H1 (cell line): ENCODE measurements around the gene GPRC5D. TPM values are rescaled to one million over a fixed set of nuclear protein-coding genes. Genes with fewer than 3 reads are reported as not detected.

ENCODE experiments used
- ATF3 ChIP-seq: IDR thresholded peaks from 2 replicates; pipeline ENCODE4 v1.6.1; 2011; ENCODE audit warnings: low read depth, mild to moderate bottlenecking, low read length; ENCODE audit not compliant: insufficient read depth
- KDM5A ChIP-seq: fragments of 200-600 bp; IDR thresholded peaks from 2 replicates; pipeline ENCODE4 v1.7.1; 2012; ENCODE audit warnings: mild to moderate bottlenecking, low read length, inconsistent platforms, mixed read lengths
- POLR2AphosphoS5 ChIP-seq: IDR thresholded peaks from 2 replicates; pipeline ENCODE4 v1.6.1; 2011; ENCODE audit warnings: low read depth, low read length
- polyA plus RNA-seq, 7 experiments: library from polyadenylated mRNA; depleted of rRNA in 3 of 7; stranded (reverse) in 5 of 7; unstranded in 2 of 7; fragments of >200 nt in 5 of 7; fragments of 200-250 nt in 2 of 7; gene quantifications; 1 replicate in 5 of 7; 2 replicates in 1 of 7; 4 replicates in 1 of 7; pipeline versions ENCODE4 v1.2.1 to v1.2.3, GENCODE V29; 2011 to 2013; ENCODE audit warnings: missing spikeins in 2 of 7, mixed read lengths in 2 of 7
- total RNA-seq: library from RNA; stranded (reverse); fragmentation: NEBNext Ultra II Directional; extraction: Animal tissue kit (Norgen Biotek cat#: 25700); gene quantifications from 2 replicates; pipeline ENCODE4 v1.2.1, GENCODE V29; 2021

Gene GPRC5D
- total and polyA plus RNA-seq, 2 of the 8 experiments (the other 6 are each of a cell fraction or from before 2014, with no cell fraction given) = 0.45 TPM; not detected in 1

- TF ChIP-seq POLR2AphosphoS5 = peak; percentile 80
- no peak for TF ChIP-seq KDM5A
- TF ChIP-seq ATF3 = no peak
- TF ChIP-seq, all 59 proteins: peak for 11
These were observed 48.1 kb upstream of the GPRC5D start, which contains the start of gene HEBP1 (continued) for GRCh38 chr12:12999959-13000615.
